Peyer's patch (tissue), 4 donors: ENCODE data around the gene MOB3A.

Experiments used
- CTCF ChIP-seq, 6 experiments: fragments of 450-650 bp in 4 of 6; fragments of 200-600 bp in 2 of 6; sonication (generic) in 1 of 6; IDR thresholded peaks; one replicate each; pipeline ENCODE4 v1.5.1; 2017 to 2019; ENCODE audit warnings: antibody characterized with exemption in 6 of 6, mild to moderate bottlenecking in 3 of 6, moderate library complexity in 1 of 6
- POLR2A ChIP-seq, 2 donors: fragments of 450-650 bp; IDR thresholded peaks; one replicate each; pipeline ENCODE4 v1.5.1; 2017; ENCODE audit warnings: antibody characterized with exemption in 2 of 2, mild to moderate bottlenecking in 2 of 2, moderate library complexity in 2 of 2

- TF ChIP-seq CTCF (IDR thresholded peaks at IDR 0.05) (no peak), POLR2A (IDR thresholded peaks at IDR 0.05) (peak; percentile 72 to 81)
Observed at GRCh38 chr19:2049741-2050348, 46.3 kb downstream of the MOB3A start.
